HG03139 (cell line): ENCODE results near the gene ZBED5.
A peak's percentile ranks its signal among the peaks of the same experiment; 100 is the strongest.

Experiments
- ATAC-seq: cut with Tn5 transposase; IDR thresholded peaks from one replicate; pipeline ENCODE4 v1.9.1; 2021; ENCODE audit not compliant: unreplicated experiment

ZBED5 gene

GRCh38 chr11:10878408-10879214 lies 20.8 kb upstream of the ZBED5 start:
- no peak for ATAC-seq

- ATAC-seq = no peak
Measured at GRCh38 chr11:10876158-10876557, 18.3 kb upstream of the ZBED5 start.

- no peak for ATAC-seq
Measured at GRCh38 chr11:10875430-10876021, 17.7 kb upstream of the ZBED5 start.

DNA sequence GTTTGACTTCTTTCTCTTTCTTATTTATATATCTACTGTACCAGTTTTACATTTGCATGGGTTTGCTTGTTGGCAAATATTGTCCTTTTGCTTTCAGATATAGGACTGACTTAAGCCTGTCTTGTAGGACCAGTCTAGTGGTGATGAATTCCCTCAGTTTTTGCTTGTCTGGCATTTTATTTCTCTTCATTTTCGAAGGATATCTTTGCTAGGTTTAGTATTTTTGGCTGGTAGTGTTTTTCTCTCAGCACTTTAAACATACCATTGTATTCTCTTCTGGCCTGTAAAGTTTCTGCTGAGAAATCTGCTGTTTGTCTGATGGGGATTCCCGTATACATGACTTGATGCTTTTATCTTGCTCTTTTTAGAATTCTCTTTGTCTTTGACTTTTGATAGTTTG lies 14.2 kb upstream of the ZBED5 start:
- no peak for ATAC-seq

DNA sequence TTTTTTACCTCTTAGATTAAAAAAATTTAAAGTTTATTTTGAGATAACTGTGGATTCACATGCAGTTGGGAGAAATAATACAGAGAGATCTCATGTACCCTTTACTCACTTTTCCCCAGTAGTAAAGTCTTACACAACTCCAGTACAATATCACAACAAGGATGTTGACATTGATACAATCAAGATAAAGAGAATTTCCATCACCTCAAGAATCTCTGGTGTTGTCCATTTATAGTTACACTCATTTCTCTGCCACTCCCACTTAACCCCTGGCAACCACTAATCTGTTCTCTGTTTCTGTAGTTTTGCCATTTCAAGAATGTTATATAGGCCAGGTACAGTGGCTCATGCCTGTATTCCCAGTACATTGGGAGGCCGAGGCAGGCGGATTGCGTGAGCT lies 10.5 kb upstream of the ZBED5 start:
- ATAC-seq = no peak

DNA sequence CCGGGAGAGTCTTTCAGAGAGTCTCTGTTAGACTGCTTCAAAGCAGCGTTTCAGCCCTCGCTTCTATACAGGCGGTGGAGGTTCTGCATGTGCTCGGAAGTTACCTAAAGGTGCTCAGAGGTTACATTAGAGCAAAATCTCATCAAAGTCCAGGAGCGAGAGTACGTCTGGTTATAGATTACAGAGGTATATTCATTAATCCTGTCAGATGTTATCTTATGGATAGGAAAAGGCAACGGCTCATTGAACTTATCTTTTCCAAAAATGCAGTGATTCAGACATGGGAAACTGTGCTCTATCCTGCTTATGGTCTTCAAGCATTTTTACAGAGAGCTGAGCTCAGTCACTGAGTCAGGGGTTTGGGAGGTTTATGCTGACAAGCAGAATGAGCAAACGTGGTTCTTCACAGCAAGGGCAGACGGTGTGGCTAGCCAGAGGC lies 9.1 kb upstream of the ZBED5 start:
- no peak for ATAC-seq

DNA sequence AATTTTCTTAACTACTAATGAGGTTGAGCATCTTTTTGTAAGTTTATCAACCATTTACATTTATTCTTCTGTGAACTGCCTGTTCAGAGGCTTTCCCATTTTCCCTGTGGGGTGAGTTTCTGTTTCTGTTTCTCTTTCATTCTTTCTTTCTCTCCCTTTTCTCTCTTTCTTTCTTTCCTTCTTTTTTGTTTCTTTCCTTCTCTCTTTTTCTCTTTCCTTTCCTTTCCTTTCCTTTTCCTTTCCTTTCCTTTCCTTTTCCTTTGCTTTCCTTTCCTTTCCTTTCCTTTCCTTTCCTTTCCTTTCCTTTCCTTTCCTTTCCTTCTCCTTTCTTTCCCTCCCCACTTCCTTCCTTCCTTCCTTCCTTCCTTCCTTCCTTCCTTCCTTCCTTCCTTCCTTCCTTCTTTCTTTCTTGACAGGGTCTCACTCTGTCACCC lies 8.0 kb upstream of the ZBED5 start:
- no peak for ATAC-seq

GRCh38 chr11:10864688-10865087 lies 6.8 kb upstream of the ZBED5 start:
- no peak for ATAC-seq

GRCh38 chr11:10862446-10862845 lies 4.6 kb upstream of the ZBED5 start:
- no peak for ATAC-seq

GRCh38 chr11:10861799-10862198 lies 3.9 kb upstream of the ZBED5 start:
- no peak for ATAC-seq

DNA sequence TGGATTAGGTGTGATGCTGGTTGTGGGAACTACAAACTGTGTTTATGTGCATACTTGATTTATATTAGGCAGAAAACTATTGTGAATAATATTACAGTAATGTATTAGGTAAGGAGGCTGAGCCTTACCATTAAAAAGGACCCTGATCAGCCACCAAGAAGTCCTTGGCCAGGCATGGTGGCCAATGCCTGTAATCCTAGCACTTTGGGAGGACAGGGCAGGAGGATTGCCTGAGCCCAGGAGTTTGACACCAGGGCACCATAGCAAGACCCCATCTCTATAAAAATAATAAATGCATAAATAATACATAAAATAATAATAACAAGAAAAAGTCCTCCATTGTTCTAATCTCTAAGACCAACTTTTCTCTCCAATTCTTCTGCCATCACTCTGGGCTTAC lies 3.2 kb upstream of the ZBED5 start:
- no peak for ATAC-seq

- ATAC-seq = peak; percentile 8
Measured at GRCh38 chr11:10858439-10859325, 829 bp upstream of the ZBED5 start.

DNA sequence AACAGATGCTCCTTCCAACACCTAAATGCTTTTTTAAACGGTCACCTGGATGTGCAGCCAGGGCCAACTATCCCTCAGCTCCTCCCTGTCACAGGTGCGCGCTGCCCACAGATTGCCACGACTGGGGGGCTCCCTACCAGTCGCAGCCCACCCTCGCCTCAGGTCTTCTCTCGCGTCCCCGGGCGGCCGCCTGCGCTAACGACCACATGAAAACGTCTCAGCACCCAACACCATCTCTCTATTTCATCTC lies 469 bp downstream of the ZBED5 start:
- ATAC-seq = peak; percentile 19

DNA sequence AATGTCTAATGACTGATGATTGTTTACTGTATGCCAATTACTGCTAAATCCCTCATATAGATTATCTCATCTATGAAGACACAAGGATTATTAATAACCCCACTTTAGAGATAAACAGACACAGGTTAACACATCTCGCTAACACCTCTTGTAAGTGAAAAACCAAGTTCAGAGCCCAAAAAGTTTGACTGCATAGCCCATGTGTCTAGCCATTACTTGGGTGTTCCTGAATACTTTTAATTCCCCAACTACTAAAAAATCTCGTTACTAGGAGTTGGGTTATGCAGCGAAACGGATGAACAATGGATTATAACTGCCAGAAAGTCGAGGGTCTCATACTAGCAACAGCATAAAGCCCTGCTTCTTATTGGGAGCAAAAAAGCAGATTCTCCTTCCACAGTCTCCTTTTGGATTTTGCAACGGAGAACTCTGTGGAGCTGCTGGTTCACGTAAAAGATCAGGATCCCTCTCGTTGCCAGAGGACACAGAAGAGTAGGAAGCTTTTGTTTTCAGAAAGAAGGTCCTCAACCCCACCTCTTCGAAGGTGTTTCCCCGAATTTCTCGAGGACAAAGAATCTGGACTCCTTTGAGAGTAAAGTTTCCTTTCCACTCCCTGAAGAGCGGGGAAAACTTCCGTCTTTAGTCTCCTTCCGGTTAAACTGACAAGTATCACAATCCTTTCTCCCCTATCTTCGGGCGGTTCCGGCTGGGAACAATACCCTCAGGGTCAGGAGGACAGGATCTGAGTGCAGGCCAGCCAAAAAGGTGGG lies 979 bp downstream of the ZBED5 start:
- no peak for ATAC-seq

DNA sequence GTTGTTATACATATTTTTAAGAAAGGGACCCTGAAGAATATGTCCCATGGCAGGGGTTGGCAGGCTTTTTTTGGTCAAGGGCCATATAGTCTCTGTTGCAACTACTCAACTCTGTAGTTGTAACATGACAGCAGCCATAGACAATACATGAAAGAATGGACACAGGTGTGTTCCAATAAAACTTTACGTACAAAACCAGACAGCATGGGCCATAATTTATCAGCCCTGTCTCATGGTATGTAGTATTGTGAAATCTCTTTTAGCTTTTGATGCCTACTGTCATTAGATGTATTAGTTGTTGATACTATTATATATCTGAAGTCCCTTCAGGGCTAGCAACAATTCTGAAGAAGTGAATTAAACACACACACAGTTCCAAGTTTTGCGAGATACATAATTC lies 2.6 kb downstream of the ZBED5 start:
- no peak for ATAC-seq

GRCh38 chr11:10847960-10848860 lies 9.6 kb downstream of the ZBED5 start:
- no peak for ATAC-seq

DNA sequence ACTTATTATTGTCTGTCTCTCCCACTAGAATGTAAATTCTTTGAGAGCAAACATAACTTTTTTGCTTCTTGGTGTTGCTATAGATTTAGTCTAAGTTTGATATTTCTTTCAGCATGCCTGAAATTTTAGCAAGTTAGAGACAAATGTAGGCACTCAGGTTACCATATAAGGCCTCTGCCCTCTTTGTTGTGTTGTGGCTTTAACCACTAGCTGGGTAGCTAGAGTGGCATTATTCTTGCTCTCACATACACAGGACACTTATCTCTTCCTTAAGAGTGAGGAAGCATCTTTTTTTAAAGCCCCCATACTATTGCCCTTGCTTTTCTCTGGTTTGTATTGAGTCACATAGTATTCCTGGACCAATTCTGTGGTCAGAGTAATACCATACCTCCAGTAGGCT lies 11.2 kb downstream of the ZBED5 start:
- no peak for ATAC-seq

DNA sequence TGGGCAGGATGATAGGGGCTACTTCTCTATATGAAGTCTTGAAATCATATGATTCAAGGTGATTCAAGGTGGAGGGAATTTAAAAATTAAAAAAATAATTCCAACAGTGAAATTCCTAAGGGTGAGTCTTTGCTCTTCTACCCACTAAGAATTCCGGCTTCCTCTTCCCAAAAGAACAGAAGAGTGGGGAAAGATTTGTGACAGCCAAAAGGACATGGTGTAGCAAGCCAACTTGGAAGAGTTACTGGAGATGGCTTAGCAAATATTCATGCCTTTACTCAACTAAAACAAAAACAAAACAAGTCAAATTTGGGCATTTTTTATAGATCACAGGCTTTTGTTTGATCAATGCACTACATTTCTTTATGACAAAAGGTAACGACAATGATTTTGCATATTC lies 12.3 kb downstream of the ZBED5 start:
- ATAC-seq = no peak

- ATAC-seq = no peak
Measured at GRCh38 chr11:10844796-10845195, 13.1 kb downstream of the ZBED5 start.

DNA sequence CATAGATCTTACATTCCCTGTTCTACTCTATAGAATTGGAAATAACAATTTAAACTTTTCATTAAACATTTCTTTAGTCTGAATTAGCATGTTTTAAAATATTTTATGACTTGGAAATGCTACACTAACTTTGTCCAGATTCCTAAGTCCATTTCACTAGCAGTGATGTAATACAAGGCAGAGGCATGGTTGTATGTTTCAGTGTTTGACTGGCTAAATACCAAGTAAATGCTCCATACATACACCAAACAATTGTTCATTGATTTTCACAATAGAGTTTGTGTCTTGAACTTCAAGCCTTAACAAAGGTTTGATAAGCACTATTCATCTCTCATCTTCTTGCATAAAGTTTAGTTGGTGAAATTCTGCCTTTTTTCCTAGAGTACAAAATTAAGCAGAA lies 13.5 kb downstream of the ZBED5 start:
- no peak for ATAC-seq
